Tibial nerve (tissue), 4 donors: ENCODE data around the gene SLIT1. TPM values are rescaled to one million over a fixed set of nuclear protein-coding genes. Genes with fewer than 3 reads are reported as not detected.

Experiments used
- DNase-seq, 2 donors: peaks; one replicate each; pipeline ENCODE4 v3.0.0-alpha.2; 2019; ENCODE audit warnings: low spot score in 2 of 2
- H3K27ac ChIP-seq, 4 donors: fragments of 200-600 bp; sonication (generic) in 3 of 4; one replicate each; pipeline ENCODE4 v1.5.1; 2017 to 2019; ENCODE audit warnings: mild to moderate bottlenecking in 1 of 4
- H3K27me3 ChIP-seq, 2 donors: fragments of 200-600 bp; sonication (generic) in 1 of 2; one replicate each; pipeline versions ENCODE4 v1.5.1 to v1.6.0; 2017 to 2019
- H3K36me3 ChIP-seq, 3 donors: fragments of 200-600 bp; sonication (generic); one replicate each; pipeline ENCODE4 v1.5.1; 2018 to 2019
- H3K4me1 ChIP-seq, 4 donors: fragments of 200-600 bp; sonication (generic) in 3 of 4; one replicate each; pipeline ENCODE4 v1.5.1; 2017 to 2019
- H3K4me3 ChIP-seq, 4 donors: fragments of 200-600 bp; sonication (generic) in 3 of 4; one replicate each; pipeline ENCODE4 v1.5.1; 2017 to 2019; ENCODE audit warnings: mild to moderate bottlenecking in 1 of 4, moderate library complexity in 1 of 4
- H3K9me3 ChIP-seq, 4 donors: fragments of 200-600 bp; sonication (generic) in 3 of 4; one replicate each; pipeline ENCODE4 v1.5.1; 2017 to 2019
- EP300 ChIP-seq, 2 donors: sonication (generic); formaldehyde crosslinking; IDR thresholded peaks; one replicate each; pipeline ENCODE4 v1.6.1; 2017; ENCODE audit warnings: antibody characterized with exemption in 2 of 2, mild to moderate bottlenecking in 1 of 2
- POLR2A ChIP-seq, 2 donors: fragments of 450-650 bp; IDR thresholded peaks; one replicate each; pipeline ENCODE4 v1.6.1; 2017; ENCODE audit warnings: antibody characterized with exemption in 2 of 2, mild to moderate bottlenecking in 2 of 2, moderate library complexity in 2 of 2
- WGBS, 2 donors: methylation state at CpG; one replicate each; pipeline ENCODE4 v1.1.5; 2018; 5-methylcytosine and 5-hydroxymethylcytosine counted together
- total RNA-seq, 4 donors: library from RNA; depleted of rRNA; stranded (reverse); fragments of >200 nt; gene quantifications; one replicate each; pipeline ENCODE4 v1.1.0, GENCODE V29; 2016
- TF ChIP-seq, protein P1 (sequence below), 5 experiments: fragments of 200-600 bp in 3 of 5; fragments of 450-650 bp in 2 of 5; sonication (generic) in 3 of 5; IDR thresholded peaks; one replicate each; pipeline ENCODE4 v1.5.1; 2016 to 2019; ENCODE audit warnings: antibody characterized with exemption in 5 of 5, mild to moderate bottlenecking in 3 of 5, moderate library complexity in 2 of 5

SLIT1 gene
- total RNA-seq, 4 donors from 2014 or later = 0.78 to 3.1 (median 1.3) TPM

DNA sequence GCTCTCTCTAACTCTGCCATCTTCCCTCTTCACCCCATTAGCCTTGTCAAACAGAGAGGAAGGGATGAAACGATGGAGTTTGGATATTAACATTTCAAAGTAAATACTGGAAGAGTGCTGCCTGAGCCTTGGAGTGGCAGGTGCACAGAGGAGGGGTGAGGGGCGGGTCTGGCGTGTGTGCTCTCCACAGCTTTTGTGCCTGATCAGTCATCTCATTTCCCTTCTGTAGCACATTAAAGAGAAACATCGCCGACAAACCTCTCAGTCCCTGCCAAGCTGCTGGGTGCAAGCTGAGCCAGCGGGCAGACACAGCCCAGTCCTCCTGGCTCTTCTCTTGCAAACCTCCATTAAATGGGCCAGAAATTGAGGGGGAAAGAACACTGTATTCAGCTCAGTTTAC, 76.2 kb downstream of the SLIT1 start:
- TF ChIP-seq, protein P1, sequence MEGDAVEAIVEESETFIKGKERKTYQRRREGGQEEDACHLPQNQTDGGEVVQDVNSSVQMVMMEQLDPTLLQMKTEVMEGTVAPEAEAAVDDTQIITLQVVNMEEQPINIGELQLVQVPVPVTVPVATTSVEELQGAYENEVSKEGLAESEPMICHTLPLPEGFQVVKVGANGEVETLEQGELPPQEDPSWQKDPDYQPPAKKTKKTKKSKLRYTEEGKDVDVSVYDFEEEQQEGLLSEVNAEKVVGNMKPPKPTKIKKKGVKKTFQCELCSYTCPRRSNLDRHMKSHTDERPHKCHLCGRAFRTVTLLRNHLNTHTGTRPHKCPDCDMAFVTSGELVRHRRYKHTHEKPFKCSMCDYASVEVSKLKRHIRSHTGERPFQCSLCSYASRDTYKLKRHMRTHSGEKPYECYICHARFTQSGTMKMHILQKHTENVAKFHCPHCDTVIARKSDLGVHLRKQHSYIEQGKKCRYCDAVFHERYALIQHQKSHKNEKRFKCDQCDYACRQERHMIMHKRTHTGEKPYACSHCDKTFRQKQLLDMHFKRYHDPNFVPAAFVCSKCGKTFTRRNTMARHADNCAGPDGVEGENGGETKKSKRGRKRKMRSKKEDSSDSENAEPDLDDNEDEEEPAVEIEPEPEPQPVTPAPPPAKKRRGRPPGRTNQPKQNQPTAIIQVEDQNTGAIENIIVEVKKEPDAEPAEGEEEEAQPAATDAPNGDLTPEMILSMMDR (IDR thresholded peaks at IDR 0.05) = no peak
- TF ChIP-seq EP300 (IDR thresholded peaks at IDR 0.05) = no peak
- no peak for TF ChIP-seq POLR2A (IDR thresholded peaks at IDR 0.05)
- Histone ChIP-seq H3K36me3 (no peaks in the 10 kb centered on the region), H3K9me3 (no peaks in the 10 kb centered on the region), H3K27ac (no peak overlapping the region), H3K27me3 (no peaks in the 10 kb centered on the region), H3K4me1 (no peaks in the 10 kb centered on the region), H3K4me3 (no peak overlapping the region)
- 44 to 51% methylated on average over 6 of the region's 6 CpGs for WGBS, 2 donors
- DNase-seq = no peak

DNA sequence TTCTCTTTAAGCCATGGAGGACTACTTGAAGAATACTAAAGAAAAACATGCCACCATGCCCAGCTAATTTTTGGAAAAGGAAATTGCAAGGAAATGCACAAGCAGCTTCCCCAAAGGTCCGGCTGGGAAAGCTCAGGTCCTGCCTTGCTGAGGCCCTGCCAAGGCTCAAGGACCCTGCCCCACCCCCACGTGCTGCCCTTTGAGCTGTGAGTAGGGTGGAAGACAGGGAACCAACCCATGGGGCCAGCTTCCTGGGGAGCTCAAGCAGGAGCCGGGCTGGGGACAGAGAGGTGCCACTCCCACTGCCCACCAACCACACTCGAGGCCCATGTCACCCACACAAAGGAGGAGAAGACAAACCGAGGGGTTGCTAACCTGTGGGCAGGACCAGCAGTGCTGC, 78.2 kb downstream of the SLIT1 start:
- Histone ChIP-seq H3K4me3 (no peak overlapping the region), H3K27ac (no peak overlapping the region), H3K27me3 (no peaks in the 10 kb centered on the region), H3K4me1 (no peaks in the 10 kb centered on the region), H3K36me3 (no peaks in the 10 kb centered on the region), H3K9me3 (no peaks in the 10 kb centered on the region)
- WGBS, 2 donors = 70% methylated on average over 5 of the region's 5 CpGs
- TF ChIP-seq, protein P1 (IDR thresholded peaks at IDR 0.05) = no peak
- no peak for TF ChIP-seq POLR2A (IDR thresholded peaks at IDR 0.05)
- TF ChIP-seq EP300 (IDR thresholded peaks at IDR 0.05) = no peak
- no peak for DNase-seq

DNA sequence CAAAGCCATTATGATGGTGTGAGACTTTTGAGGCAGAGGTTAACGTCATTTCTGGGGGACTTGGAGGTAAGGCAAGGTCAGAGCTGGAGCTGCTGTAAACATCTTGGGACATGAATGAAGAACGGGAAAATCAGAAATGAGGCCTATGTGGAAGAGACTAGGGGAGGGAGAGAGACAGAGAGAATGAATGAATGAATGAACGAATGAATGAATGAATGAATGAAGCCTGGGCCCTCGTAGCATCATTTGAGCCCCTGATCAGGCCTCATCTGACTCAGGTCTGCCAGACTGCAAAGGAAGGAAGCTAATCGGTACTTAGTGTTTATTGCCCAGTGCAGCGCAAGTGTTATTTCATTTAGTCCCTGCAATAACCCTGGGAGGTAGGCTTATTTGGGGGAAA, 79.6 kb downstream of the SLIT1 start:
- H3K9me3 ChIP-seq = no peaks in the 10 kb centered on the region
- H3K36me3 ChIP-seq = no peaks in the 10 kb centered on the region
- no peaks in the 10 kb centered on the region for H3K27me3 ChIP-seq
- WGBS, 2 donors = 60 to 63% methylated on average over 6 of the region's 6 CpGs
- no peaks in the 10 kb centered on the region for H3K4me1 ChIP-seq
- DNase-seq = no peak
- no peak for TF ChIP-seq EP300 (IDR thresholded peaks at IDR 0.05)
- TF ChIP-seq, protein P1 (IDR thresholded peaks at IDR 0.05) = no peak
- no peak for TF ChIP-seq POLR2A (IDR thresholded peaks at IDR 0.05)
- no peak overlapping the region for H3K4me3 ChIP-seq
- no peak overlapping the region for H3K27ac ChIP-seq

DNA sequence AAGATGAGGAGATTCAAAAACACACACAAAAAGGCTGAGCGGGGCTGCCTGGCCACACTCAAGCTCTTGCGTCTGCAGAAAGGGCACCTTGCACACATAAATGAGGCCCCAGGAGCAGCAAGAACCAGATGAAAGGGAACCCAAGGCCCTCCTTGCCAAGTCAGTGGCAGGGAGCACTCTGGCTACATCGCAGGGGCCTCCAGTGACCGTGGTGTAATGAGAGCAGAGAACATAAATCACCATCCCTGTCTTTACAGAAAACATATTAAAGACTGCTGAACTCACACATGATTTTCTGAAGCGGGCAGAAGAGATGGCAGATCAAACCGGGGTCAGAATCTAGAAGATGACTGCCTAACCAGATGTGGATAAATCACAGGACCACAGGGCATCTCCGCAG, 80.5 kb downstream of the SLIT1 start:
- H3K9me3 ChIP-seq = no peaks in the 10 kb centered on the region
- WGBS, 2 donors = 70 to 81% methylated on average over 7 of the region's 7 CpGs
- DNase-seq = no peak
- TF ChIP-seq, protein P1 (IDR thresholded peaks at IDR 0.05) = no peak
- TF ChIP-seq EP300 (IDR thresholded peaks at IDR 0.05) (no peak), POLR2A (IDR thresholded peaks at IDR 0.05) (no peak)
- no peaks in the 10 kb centered on the region for H3K4me1 ChIP-seq
- no peaks in the 10 kb centered on the region for H3K36me3 ChIP-seq
- H3K27ac ChIP-seq = no peak overlapping the region
- no peaks in the 10 kb centered on the region for H3K27me3 ChIP-seq
- H3K4me3 ChIP-seq = no peak overlapping the region

DNA sequence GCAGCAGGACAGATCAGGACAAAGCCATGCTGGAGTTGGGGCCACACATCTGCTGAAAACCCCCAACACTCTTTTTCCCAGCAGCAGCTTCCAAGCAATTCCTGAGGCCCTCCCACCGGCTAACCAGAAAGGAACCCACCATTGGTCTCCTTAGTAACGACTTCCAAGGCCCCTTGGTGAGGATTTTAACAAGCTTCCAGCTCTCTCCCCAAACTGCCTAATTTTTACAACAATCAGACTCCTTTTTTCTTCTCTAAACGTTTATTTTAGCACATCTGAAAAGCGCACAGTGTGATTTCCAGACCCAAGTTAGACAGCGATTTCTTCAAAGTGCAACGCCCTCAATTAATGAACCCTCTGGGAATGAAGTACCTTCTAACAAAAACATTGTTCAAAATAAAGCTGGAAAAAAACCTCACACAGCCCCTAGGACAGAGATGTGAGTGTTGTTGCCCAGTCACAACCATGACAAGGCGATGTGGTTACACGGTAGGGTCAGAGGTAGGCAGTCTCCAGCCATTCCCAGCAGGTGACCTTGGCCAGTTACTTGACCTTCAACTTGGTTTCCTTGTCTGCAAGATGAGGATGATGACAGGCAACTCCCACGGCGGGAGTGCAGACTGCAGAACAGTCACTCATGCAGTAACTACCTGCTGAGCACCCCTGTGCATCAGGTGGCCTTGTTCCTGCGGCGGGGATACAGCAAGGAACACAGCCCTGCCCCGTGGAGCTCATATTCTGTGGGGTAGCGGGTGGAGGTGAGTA, 82.3 kb downstream of the SLIT1 start:
- H3K4me1 ChIP-seq = no peaks in the 10 kb centered on the region
- no peaks in the 10 kb centered on the region for H3K27me3 ChIP-seq
- H3K36me3 ChIP-seq = no peaks in the 10 kb centered on the region
- 57 to 61% methylated on average over 14 of the region's 14 CpGs for WGBS, 2 donors
- no peak for DNase-seq
- H3K9me3 ChIP-seq = no peaks in the 10 kb centered on the region
- H3K27ac ChIP-seq = no peak overlapping the region
- TF ChIP-seq, protein P1 (IDR thresholded peaks at IDR 0.05) = no peak
- TF ChIP-seq POLR2A (IDR thresholded peaks at IDR 0.05) (no peak), EP300 (IDR thresholded peaks at IDR 0.05) (no peak)
- no peak overlapping the region for H3K4me3 ChIP-seq
